Measurements from ENCODE around the gene GAB3.

Gene GAB3

DNA sequence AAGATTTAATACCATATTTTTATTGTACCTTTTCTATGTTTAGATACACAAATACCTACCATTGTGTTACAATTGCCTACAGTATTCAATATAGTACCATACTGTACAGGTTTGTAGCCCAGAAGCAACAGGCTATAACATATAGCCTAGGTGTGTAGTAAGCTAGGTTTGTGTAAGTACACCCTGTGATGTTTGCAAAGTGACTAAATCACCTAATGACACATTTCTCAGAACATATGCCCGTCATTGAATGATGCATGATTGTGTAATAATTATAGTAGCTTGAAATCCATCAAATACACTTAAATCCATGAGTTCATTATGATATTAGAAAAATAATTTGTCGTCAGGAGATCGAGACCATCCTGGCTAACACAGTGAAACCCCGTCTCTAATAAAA lies 30.8 kb downstream of the GAB3 start:
- Histone ChIP-seq H3K9me3 (ENCODE audit: control insufficient read depth, low read length) (no peaks in the 10 kb centered on the region), H3K27me3 (ENCODE audit: control insufficient read depth, insufficient read depth, low read length, poor library complexity, severe bottlenecking) (no peaks in the 10 kb centered on the region), H3K36me3 (ENCODE audit: control insufficient read depth, insufficient read depth, low read length) (no peaks in the 10 kb centered on the region), H3K4me1 (ENCODE audit: control insufficient read depth, insufficient read depth, low read length) (no peaks in the 10 kb centered on the region), H3K27ac (ENCODE audit: insufficient read depth, low read depth, low read length, poor library complexity, severe bottlenecking) (no peak overlapping the region), H3K4me3 (ENCODE audit: insufficient read depth, low read depth, low read length) (no peak overlapping the region)
- WGBS, 2 experiments = 61% methylated on average over 3 of the region's 4 CpGs; no CpG with 5 or more reads in 1 of the 2 experiments

DNA sequence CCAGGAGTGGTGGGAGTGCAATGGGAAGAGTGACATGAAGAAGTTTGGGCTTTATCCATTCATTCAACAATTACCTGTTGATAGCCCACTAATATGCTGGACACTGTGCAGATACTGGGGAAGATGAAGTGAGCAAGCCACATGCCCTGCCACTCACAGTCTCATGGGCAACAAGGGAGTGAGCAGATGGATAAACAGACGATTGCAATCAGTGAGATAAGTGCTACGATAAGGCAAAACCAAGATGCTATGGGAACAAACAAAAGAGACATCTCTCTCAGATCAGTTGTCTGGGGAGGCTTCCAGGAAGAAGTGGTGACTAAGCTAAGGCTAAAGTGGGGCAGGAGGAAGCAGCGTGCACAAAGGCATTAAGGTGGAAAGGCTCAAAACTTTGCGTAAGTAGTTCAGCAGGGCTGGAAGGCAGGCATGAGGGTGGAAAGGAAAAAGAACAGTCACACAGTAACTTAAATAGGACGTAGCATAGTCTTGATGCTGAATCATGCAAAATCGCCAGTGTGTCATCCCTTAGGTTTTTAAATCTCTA lies 31.7 kb downstream of the GAB3 start:
- no peak overlapping the region for H3K27ac ChIP-seq (ENCODE audit: insufficient read depth, low read depth, low read length, poor library complexity, severe bottlenecking)
- no peaks in the 10 kb centered on the region for H3K4me1 ChIP-seq (ENCODE audit: control insufficient read depth, insufficient read depth, low read length)
- WGBS, 2 experiments = 93 to 95% methylated on average over 6 of the region's 6 CpGs

DNA sequence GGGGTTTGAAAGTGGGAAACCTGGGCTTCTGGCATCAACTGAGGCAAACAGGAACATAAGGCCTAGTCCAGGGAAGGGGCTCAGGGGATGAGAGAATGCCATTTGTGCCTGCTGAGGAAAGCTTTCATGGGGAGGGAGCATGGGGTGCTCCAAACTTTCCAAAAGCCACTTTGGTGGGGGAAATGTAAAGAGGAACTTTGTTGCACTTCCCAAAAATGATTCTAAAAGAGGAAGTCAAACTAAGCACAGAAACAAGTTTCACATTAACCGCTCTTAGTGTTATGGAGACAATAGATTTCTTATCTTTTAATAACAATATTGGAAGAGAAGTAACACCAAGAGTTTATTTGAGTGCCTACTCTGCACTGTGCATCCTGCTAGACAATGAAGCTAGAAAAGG lies 32.3 kb downstream of the GAB3 start:
- H3K9me3 ChIP-seq (ENCODE audit: control insufficient read depth, low read length) = no peaks in the 10 kb centered on the region

More for the DNA sequence above, 31.7 kb downstream of the GAB3 start:
- Histone ChIP-seq H3K4me3 (ENCODE audit: insufficient read depth, low read depth, low read length) (no peak overlapping the region), H3K27me3 (ENCODE audit: control insufficient read depth, insufficient read depth, low read length, poor library complexity, severe bottlenecking) (no peaks in the 10 kb centered on the region), H3K36me3 (ENCODE audit: control insufficient read depth, insufficient read depth, low read length) (no peaks in the 10 kb centered on the region), H3K9me3 (ENCODE audit: control insufficient read depth, low read length) (no peaks in the 10 kb centered on the region)

DNA sequence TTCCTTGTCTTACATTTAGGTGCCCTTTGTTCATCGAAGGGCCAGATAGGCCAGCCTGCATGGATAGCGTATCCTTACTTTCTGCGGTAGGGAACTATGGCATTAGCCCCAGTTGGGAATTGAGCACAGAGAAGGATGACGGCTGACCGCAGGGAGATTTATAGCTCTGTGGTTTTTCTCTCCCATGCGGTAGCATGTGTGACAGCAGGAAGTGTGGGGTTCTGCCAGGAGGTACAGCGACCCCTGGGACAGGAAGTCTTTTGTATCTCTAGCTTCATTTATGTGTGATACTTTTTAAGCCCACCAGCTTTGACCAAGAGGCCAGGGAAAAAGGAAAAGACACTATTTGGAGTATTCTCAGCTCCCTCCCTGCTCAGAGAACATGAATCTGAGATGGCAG lies 33.1 kb downstream of the GAB3 start:
- H3K4me3 ChIP-seq (ENCODE audit: insufficient read depth, low read depth, low read length) = no peak overlapping the region
- H3K4me1 ChIP-seq (ENCODE audit: control insufficient read depth, insufficient read depth, low read length) = no peaks in the 10 kb centered on the region
- no peaks in the 10 kb centered on the region for H3K27me3 ChIP-seq (ENCODE audit: control insufficient read depth, insufficient read depth, low read length, poor library complexity, severe bottlenecking)
- H3K36me3 ChIP-seq (ENCODE audit: control insufficient read depth, insufficient read depth, low read length) = no peaks in the 10 kb centered on the region
- 71 to 84% methylated on average over 7 of the region's 7 CpGs for WGBS, 2 experiments
- H3K9me3 ChIP-seq (ENCODE audit: control insufficient read depth, low read length) = no peaks in the 10 kb centered on the region
- H3K27ac ChIP-seq (ENCODE audit: insufficient read depth, low read depth, low read length, poor library complexity, severe bottlenecking) = no peak overlapping the region

More for the DNA sequence above, 32.3 kb downstream of the GAB3 start:
- no CpG with 5 or more reads among the region's 1 CpG for WGBS, 2 experiments
- H3K4me3 ChIP-seq (ENCODE audit: insufficient read depth, low read depth, low read length) = no peak overlapping the region
- no peaks in the 10 kb centered on the region for H3K27me3 ChIP-seq (ENCODE audit: control insufficient read depth, insufficient read depth, low read length, poor library complexity, severe bottlenecking)
- H3K4me1 ChIP-seq (ENCODE audit: control insufficient read depth, insufficient read depth, low read length) = no peaks in the 10 kb centered on the region
- no peaks in the 10 kb centered on the region for H3K36me3 ChIP-seq (ENCODE audit: control insufficient read depth, insufficient read depth, low read length)
- no peak overlapping the region for H3K27ac ChIP-seq (ENCODE audit: insufficient read depth, low read depth, low read length, poor library complexity, severe bottlenecking)

DNA sequence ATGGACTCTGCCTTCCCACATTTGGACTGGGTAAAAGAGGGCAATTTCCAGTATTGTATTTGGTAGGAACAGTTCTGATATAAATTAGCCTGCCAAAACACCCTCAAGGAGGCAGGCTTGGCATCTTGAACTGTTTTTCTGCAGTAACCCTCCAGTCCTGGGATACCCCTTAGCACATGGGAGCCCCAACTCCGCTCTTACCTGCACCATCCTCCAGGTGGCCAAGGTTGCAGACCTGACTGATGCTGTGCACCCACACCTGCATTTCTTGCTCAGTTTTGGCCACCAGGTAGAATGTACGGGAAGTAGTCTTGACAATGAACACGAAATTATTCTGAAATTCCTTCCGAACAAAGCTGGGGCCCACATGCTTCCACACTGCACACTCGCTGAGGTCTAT lies 35.1 kb downstream of the GAB3 start:
- Histone ChIP-seq H3K27ac (ENCODE audit: insufficient read depth, low read depth, low read length, poor library complexity, severe bottlenecking) (no peak overlapping the region), H3K36me3 (ENCODE audit: control insufficient read depth, insufficient read depth, low read length) (no peaks in the 10 kb centered on the region), H3K4me1 (ENCODE audit: control insufficient read depth, insufficient read depth, low read length) (no peaks in the 10 kb centered on the region), H3K9me3 (ENCODE audit: control insufficient read depth, low read length) (no peaks in the 10 kb centered on the region), H3K4me3 (ENCODE audit: insufficient read depth, low read depth, low read length) (no peak overlapping the region), H3K27me3 (ENCODE audit: control insufficient read depth, insufficient read depth, low read length, poor library complexity, severe bottlenecking) (no peaks in the 10 kb centered on the region)
- WGBS, 2 experiments = 90% methylated on average over 5 of the region's 5 CpGs

DNA sequence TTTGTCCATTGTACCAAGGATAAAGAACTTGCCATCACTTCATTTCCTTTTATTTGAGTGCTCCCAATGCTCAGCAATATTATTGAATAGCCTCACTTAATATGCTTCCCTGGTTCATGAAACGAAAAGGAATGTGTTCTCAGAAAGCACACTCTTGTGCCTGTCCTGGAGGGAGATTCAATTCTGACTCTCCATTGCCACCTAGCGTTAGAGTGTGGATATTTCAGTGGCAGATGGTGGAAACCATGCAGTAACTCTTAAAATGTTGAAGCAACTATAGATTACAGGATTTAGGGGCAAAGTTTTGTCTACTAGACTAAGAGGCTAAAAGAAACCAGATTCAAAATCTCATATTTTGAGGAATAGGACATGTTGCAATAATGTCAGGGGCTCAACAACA lies 36.0 kb downstream of the GAB3 start:
- no peaks in the 10 kb centered on the region for H3K27me3 ChIP-seq (ENCODE audit: control insufficient read depth, insufficient read depth, low read length, poor library complexity, severe bottlenecking)

DNA sequence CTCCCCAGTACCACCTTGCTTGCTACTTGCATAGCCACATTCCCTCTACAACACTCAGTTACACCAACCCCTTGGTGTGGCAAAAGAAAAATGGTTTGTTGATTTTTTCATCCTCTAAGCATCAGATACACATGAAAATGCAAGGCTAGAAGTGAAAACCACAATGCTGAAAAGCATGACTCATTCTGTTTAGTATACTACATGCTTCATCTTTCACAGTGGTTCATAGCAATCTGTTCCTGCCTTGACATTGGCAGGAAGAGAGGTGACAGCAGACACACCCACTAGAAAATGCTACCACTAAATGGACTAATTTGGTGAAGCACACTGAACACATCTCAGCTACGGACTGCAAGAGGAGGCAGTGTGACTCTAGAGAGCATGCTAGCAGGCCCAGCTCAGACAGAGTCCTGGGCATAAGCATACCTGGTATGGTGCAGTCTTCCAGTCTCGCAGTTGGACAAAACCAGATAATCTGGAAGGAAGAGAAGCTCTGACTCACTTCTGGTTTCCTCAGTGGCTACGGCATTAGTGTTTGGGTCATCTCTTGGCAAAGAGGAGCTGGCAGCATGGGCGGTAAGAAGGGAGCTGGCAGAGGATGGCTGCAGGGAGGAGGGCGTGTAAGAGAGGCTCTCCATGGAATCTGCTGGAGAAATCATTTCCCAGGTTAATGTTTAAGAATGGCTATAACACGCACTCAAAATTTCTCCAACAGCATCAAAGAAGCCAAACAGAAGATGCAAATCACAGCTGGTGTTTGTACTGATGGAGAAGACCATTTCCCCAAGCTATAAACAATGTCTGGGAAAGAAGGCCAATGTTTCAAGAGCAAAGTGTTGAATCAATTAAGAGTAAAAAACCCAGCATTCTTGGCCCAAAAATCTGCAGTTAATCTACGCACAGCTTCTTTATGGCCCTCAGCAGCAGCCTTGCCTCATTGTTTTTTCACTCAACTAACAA lies 37.8 kb downstream of the GAB3 start:
- H3K4me1 ChIP-seq (ENCODE audit: control insufficient read depth, insufficient read depth, low read length) = no peaks in the 10 kb centered on the region
- no peaks in the 10 kb centered on the region for H3K9me3 ChIP-seq (ENCODE audit: control insufficient read depth, low read length)
- no peak overlapping the region for H3K4me3 ChIP-seq (ENCODE audit: insufficient read depth, low read depth, low read length)
- WGBS, 2 experiments = 95% methylated on average over 4 to 6 of the region's 7 CpGs
- H3K36me3 ChIP-seq (ENCODE audit: control insufficient read depth, insufficient read depth, low read length) = no peaks in the 10 kb centered on the region
- no peaks in the 10 kb centered on the region for H3K27me3 ChIP-seq (ENCODE audit: control insufficient read depth, insufficient read depth, low read length, poor library complexity, severe bottlenecking)
- H3K27ac ChIP-seq (ENCODE audit: insufficient read depth, low read depth, low read length, poor library complexity, severe bottlenecking) = no peak overlapping the region

More for the DNA sequence above, 36.0 kb downstream of the GAB3 start:
- Histone ChIP-seq H3K9me3 (ENCODE audit: control insufficient read depth, low read length) (no peaks in the 10 kb centered on the region), H3K4me1 (ENCODE audit: control insufficient read depth, insufficient read depth, low read length) (no peaks in the 10 kb centered on the region), H3K27ac (ENCODE audit: insufficient read depth, low read depth, low read length, poor library complexity, severe bottlenecking) (no peak overlapping the region), H3K4me3 (ENCODE audit: insufficient read depth, low read depth, low read length) (no peak overlapping the region), H3K36me3 (ENCODE audit: control insufficient read depth, insufficient read depth, low read length) (no peaks in the 10 kb centered on the region)
- WGBS, 2 experiments = 30% methylated on average over 2 of the region's 2 CpGs; no CpG with 5 or more reads in 1 of the 2 experiments

DNA sequence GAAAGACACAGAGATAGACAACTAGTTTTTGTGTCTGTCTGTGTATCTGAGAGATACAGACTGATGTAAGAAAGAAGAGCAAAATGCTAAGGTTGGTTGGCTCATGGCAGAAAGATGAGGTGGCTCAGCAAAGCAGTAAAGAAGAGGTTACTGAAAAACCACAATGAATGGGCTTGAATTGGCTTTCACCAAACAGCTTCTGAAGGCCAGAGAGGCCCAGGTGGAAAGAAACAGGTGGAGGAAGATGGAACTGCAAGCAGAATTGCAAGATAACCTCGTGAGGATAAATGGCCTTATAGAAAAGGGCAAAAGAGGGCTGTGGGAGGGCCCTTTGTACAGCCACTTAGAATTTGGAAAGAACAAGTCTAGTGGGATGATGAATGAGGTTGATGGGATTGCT lies 39.6 kb downstream of the GAB3 start:
- no peak overlapping the region for H3K27ac ChIP-seq (ENCODE audit: insufficient read depth, low read depth, low read length, poor library complexity, severe bottlenecking)
- WGBS, 2 experiments = 78 to 90% methylated on average over 1 of the region's 1 CpG

DNA sequence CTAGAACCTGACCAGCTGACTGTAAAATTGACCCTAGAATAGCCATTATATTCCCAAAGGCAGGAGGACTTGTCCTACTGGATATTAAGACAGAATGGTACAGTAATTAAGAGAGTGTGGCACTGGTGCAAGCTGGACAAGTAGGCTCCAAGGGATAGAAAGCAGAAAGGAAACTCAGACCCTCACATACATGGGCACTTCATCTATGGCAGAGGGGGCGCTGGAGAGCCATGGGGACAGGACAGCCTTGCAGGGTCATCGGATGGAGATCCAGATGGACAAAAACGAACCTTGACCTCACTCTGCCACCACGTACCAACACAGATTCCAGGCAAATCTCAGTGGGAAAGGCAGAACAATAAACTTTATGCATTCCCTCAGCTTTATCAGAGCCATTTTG lies 40.6 kb downstream of the GAB3 start:
- Histone ChIP-seq H3K4me3 (ENCODE audit: insufficient read depth, low read depth, low read length) (no peak overlapping the region), H3K4me1 (ENCODE audit: control insufficient read depth, insufficient read depth, low read length) (no peaks in the 10 kb centered on the region), H3K27ac (ENCODE audit: insufficient read depth, low read depth, low read length, poor library complexity, severe bottlenecking) (no peak overlapping the region), H3K36me3 (ENCODE audit: control insufficient read depth, insufficient read depth, low read length) (no peaks in the 10 kb centered on the region), H3K27me3 (ENCODE audit: control insufficient read depth, insufficient read depth, low read length, poor library complexity, severe bottlenecking) (no peaks in the 10 kb centered on the region), H3K9me3 (ENCODE audit: control insufficient read depth, low read length) (no peaks in the 10 kb centered on the region)
- 84 to 90% methylated on average over 4 of the region's 4 CpGs for WGBS, 2 experiments

More for the DNA sequence above, 39.6 kb downstream of the GAB3 start:
- no peaks in the 10 kb centered on the region for H3K36me3 ChIP-seq (ENCODE audit: control insufficient read depth, insufficient read depth, low read length)
- H3K27me3 ChIP-seq (ENCODE audit: control insufficient read depth, insufficient read depth, low read length, poor library complexity, severe bottlenecking) = no peaks in the 10 kb centered on the region
- H3K4me3 ChIP-seq (ENCODE audit: insufficient read depth, low read depth, low read length) = no peak overlapping the region
- H3K4me1 ChIP-seq (ENCODE audit: control insufficient read depth, insufficient read depth, low read length) = no peaks in the 10 kb centered on the region
- no peaks in the 10 kb centered on the region for H3K9me3 ChIP-seq (ENCODE audit: control insufficient read depth, low read length)

DNA sequence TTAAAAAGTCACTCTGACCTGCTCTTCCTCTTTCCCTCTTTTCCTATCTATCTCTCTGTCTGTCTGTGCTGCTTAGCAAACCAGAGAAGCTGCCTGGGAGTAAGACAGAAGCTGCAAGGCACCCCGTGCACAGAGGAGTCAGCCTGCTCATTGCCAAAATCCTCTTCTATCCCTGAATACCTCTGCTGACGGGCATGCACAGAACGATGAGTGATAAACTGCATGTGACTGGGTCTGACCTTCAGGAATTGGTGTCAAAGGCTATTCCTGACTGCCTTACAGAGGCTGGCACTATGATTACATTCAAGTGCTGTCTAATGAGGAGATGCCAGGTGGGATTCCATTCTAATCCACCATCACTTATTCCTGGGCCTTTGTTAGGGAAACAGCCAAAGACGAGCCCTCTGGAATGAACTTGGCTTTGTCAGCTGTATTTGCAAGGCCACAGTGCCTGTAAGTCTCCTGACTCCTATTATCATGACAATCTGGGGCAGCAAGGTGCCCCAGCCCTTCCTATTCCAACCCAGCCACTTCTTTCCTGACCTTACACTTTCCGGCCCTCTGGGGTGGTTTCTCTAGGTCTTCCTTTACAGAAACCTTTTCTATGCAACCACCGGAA lies 52.1 kb downstream of the GAB3 start:
- Histone ChIP-seq H3K9me3 (ENCODE audit: control insufficient read depth, low read length) (no peaks in the 10 kb centered on the region), H3K27me3 (ENCODE audit: control insufficient read depth, insufficient read depth, low read length, poor library complexity, severe bottlenecking) (no peaks in the 10 kb centered on the region), H3K4me1 (ENCODE audit: control insufficient read depth, insufficient read depth, low read length) (no peaks in the 10 kb centered on the region), H3K36me3 (ENCODE audit: control insufficient read depth, insufficient read depth, low read length) (no peaks in the 10 kb centered on the region), H3K27ac (ENCODE audit: insufficient read depth, low read depth, low read length, poor library complexity, severe bottlenecking) (no peak overlapping the region), H3K4me3 (ENCODE audit: insufficient read depth, low read depth, low read length) (no peak overlapping the region)
- WGBS, 2 experiments = 65 to 74% methylated on average over 6 of the region's 6 CpGs
